Measurements from ENCODE around the gene C19orf47.

Gene C19orf47

GRCh38 chr19:40286971-40287421 lies 61.2 kb downstream of the C19orf47 start:
- TF ChIP-seq, protein P1, sequence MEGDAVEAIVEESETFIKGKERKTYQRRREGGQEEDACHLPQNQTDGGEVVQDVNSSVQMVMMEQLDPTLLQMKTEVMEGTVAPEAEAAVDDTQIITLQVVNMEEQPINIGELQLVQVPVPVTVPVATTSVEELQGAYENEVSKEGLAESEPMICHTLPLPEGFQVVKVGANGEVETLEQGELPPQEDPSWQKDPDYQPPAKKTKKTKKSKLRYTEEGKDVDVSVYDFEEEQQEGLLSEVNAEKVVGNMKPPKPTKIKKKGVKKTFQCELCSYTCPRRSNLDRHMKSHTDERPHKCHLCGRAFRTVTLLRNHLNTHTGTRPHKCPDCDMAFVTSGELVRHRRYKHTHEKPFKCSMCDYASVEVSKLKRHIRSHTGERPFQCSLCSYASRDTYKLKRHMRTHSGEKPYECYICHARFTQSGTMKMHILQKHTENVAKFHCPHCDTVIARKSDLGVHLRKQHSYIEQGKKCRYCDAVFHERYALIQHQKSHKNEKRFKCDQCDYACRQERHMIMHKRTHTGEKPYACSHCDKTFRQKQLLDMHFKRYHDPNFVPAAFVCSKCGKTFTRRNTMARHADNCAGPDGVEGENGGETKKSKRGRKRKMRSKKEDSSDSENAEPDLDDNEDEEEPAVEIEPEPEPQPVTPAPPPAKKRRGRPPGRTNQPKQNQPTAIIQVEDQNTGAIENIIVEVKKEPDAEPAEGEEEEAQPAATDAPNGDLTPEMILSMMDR (IDR thresholded peaks at IDR 0.05) = no peak
- no peak for TF ChIP-seq ZFX (IDR thresholded peaks at IDR 0.05; ENCODE audit: borderline replicate concordance)
- peak overlapping the region; percentile 90 for H3K27ac ChIP-seq

DNA sequence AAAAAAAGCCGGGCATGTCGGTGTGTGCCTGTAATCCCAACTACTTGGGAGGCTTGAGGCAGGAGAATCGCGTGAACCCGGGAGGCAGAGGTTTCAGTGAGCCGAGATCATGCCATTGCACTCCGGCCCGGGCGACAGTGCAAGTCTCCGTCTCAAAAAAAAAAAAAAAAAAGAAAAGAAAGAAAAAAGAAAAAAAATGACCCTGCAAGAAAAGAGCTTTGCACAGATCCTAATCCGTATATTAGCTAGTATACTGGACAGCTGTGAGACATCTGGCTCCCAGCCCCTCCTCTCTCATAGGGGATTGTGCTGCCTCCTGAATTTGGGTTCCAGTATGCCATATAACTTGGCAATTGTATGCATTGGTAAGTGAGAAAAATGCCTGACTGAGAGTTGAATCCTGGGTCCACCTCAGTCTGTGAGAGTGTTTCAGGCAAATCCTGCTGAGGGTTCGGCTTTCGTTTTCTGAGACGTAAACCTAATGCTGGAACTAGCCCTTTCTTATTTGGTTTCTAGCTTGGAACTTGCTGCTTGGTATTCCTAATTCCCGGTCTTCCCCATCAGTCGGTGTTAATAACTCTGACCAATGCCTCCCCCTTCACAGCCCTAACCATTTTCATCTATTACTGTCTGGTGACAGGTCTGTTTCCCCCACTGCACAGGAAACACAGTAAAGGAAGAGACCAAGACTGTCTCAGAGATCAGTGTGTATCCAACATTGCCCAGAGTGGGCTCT lies 61.8 kb downstream of the C19orf47 start:
- no peak for TF ChIP-seq ZFX (IDR thresholded peaks at IDR 0.05; ENCODE audit: borderline replicate concordance)
- TF ChIP-seq, protein P1 (IDR thresholded peaks at IDR 0.05) = no peak
- peak overlapping the region; percentile 90 for H3K27ac ChIP-seq

DNA sequence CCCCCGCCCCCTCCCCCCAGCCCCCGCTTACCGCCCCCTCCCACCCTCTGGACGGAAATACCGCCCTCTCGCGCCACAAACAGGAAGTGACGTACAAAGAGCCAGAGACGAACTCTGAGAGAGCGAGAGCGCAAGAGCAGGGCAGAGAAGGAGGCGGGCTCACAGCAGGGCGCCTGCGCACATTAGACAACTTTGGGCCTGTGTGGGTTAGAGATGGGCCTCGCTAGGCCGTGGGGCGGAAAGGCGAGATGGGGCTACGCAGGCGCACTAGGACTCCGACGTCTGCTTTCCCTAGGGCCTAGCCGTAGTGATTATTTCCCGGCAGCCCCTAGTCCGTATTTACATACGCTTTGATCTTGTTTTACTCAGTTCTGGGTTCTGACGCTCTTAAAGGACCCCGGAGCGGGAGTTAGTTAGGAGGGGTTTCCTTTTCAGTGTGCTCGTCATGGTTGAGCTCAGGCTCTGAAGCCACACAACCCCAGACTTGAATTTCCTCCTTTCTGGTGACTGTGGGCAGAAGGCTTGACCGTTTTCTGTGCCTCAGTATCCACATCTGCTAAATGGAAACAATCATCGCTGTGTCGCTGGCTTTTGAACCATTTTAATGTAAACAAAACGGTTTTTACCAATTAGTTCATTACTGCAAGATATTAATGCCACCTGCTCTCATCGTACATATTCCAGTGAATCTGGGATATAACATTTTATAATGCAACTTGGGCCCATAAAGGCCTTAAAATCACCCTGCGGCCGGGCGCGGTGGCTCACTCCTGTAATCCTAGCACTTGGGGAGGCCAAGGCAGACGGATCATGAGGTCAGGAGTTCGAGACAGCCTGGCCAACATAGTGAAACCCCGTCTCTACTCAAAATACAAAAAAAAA lies 62.6 kb downstream of the C19orf47 start:
- H3K27ac ChIP-seq = peak overlapping the region; percentile 90
- TF ChIP-seq ZFX (IDR thresholded peaks at IDR 0.05; ENCODE audit: borderline replicate concordance) = no peak
- TF ChIP-seq, protein P1 (IDR thresholded peaks at IDR 0.05) = no peak

DNA sequence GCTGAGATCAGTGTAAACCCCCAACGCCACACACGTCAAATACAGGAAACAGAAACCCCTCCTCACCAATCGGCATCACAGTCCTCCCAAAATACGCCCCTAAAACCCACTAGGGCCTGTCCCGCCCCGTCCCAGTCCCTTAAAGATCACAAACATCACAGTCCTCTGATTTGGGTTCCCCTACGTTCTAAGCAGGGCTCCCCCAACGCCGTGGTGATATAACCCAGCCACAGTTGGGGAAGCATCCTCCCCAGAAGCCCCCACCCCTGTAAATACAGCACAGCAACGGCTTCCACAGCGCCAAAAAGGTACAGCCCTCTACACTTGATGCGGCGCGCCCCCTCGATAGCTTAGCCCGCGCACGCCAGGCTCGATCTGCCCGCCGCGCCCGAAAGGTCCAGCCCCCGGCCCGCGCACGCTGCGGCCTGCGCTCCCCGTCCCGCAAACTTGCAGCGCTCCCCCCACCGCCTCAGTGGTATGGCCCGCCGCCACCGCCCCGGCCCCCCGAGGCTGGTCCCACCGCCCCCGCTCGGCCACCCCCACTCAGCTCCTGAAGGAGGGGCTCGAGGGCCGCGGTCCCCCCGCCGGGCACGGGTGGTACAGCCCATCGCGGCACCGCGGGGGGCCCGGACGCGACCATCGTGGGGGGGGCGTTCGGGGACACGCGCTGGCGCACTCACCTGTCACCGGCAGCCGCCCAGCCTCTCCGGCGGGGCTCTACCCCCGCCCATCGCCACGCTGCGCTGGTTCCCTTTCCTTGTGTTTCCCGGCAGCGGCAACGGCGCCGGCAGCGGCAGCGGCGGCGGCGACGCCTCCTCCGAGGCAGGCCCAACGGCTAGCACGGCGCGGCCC lies 63.5 kb downstream of the C19orf47 start, which contains the start of gene AKT2:
AKT2 (minus strand) TSS at position 845 of the 852 bp plus-strand sequence. CDS start 20,078 bp downstream, outside the sequence.
- H3K27ac ChIP-seq = peak within 1 kb of the TSS; percentile 90
- no peak for TF ChIP-seq ZFX (IDR thresholded peaks at IDR 0.05; ENCODE audit: borderline replicate concordance)
- TF ChIP-seq, protein P1 (IDR thresholded peaks at IDR 0.05) = no peak

- TF ChIP-seq, protein P1 (IDR thresholded peaks at IDR 0.05) = no peak
- no peak for TF ChIP-seq ZFX (IDR thresholded peaks at IDR 0.05; ENCODE audit: borderline replicate concordance)
These were observed 64.0 kb downstream of the C19orf47 start for GRCh38 chr19:40284251-40284500.

GRCh38 chr19:40283414-40284250 lies 64.6 kb downstream of the C19orf47 start:
- TF ChIP-seq, protein P1 (IDR thresholded peaks at IDR 0.05) = no peak
- TF ChIP-seq ZFX (IDR thresholded peaks at IDR 0.05; ENCODE audit: borderline replicate concordance) = no peak
- peak overlapping the region; percentile 90 for H3K27ac ChIP-seq

More at GRCh38 chr19:40284251-40284500, 64.0 kb downstream of the C19orf47 start:
- H3K27ac ChIP-seq = peak overlapping the region; percentile 90

Data from 22Rv1 (cell line).